GM21423 (cell line): ENCODE measurements around the gene CSNK2B.
A peak's percentile ranks its signal among the peaks of the same experiment; 100 is the strongest.
"Not testable (repeated sequence)": the region's sequence is repeated elsewhere in the genome, so short reads cannot be mapped to it uniquely, and the experiment has no call there.

Source experiments
- ATAC-seq: cut with Tn5 transposase; IDR thresholded peaks from one replicate; pipeline ENCODE4 v1.9.1; 2021; ENCODE audit warnings: mild to moderate bottlenecking, moderate library complexity; ENCODE audit not compliant: unreplicated experiment

Gene CSNK2B

DNA sequence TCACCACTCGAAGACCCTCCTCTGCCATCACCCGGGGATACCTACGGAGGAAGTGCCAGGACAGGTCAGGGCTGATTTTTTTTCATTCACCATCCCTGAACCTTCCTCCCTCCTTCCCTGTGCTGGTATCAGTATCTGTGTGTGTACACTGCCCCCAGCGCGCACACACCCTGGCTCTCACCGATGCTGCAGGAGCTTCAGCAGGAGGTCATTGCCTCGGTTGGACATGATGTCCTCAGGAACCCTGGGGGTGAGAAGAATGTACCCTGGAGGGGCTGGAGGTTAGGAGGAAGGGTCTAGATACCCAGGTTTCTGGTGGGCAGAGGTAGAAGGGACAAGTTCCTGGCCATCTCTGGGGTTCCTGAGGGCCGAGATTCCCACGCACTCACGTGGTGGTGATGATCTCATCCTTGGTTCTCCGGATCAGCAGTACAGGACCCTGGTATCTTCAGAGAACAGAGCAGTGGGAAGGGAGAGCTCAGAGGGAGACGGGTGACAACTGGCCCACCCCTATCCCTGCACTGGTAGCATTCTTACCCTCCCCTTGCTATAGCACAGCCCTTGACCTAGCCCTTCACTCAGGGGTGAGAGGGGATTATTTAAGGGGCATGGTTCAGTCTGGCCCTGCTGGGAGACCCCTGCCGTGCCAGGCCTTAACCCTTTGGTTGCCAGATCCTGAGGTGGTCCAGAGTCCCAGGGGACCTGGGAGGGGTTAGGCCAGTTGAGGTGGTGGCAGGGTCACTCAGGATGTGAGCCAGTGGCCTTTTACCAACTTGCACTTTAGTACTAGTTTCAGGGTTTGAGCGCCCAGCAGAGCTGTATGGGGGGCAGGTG, 22.2 kb downstream of the CSNK2B start:
- no peak for ATAC-seq

DNA sequence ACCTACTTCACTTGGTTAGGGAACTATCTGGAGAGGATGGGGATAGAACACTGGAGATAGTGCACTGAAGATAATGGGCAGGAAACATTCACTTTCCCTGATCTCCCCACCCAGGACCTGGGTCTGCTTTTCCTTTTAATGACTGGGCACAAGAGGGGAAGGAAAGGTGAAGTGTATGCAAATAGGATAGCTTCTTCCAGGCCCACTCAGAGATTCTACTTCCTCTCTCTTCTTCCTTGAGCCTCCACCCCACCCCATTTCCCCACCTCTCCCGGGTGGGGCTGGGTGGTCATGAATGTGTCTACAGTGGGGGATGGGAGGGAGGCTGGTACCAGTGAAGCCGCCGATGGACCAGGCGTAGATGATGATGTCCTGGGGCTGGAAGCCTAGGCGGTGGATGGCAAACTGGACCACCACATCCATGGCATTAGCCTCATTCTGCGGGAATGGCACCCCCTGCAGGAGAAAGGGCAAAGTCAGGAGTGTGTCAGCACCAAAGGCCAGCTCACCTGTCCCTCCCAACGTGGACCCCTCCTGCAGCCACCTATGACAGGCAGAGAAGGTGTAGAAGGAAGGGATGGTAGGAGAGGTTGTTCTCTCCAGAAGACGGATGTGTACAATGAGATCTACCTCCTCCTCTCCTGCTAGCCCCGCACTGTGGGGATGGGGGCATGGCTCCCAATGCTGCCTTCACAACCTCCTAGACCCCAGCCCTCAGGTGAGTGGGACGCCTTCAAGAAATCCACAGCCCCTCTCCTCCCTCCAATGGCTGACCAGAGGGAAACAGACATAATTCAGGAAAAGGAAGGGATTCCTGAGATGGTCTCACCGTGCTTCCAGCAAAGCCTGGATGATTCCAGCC, 23.6 kb downstream of the CSNK2B start:
- no peak for ATAC-seq

DNA sequence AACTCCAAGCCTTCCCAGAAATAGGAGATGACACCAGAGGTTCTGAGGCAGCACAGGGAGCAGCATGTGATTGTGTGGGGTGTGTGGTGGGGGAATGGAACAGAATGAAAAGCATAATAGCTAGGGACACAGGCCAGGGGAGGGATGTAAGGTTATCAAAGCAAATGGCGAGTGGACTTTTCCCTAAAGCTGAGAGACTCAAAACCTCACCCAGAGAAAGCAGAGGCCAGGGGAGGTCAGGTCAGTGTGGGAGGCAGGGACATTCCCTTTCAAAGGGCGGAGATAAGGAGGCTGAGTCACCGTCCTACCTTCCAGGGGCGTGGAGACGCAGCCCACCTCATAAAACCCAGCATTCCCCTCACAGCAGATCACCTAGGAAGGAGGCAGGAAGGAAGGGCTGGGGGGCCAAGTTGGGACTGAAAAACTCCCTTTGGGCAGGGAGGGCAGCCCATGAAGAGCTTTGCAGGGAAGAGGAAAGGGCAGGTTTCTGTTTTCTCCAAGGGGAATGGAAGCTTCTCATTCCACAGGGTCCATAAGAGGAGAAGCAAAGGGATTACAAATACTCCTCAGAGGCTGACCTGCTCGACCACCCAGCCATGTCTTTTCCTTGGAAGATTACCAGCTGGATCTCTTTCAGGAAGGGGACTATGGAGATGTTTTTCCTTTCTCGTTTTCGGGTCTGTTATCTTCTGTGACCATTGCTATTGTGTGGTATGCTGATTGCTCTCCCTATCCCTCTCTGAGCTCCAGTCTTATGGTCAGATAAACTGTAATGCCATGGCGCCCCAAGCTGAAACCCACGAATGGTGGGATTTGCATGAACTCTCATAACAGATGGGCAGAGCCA, 24.6 kb downstream of the CSNK2B start:
- no peak for ATAC-seq

DNA sequence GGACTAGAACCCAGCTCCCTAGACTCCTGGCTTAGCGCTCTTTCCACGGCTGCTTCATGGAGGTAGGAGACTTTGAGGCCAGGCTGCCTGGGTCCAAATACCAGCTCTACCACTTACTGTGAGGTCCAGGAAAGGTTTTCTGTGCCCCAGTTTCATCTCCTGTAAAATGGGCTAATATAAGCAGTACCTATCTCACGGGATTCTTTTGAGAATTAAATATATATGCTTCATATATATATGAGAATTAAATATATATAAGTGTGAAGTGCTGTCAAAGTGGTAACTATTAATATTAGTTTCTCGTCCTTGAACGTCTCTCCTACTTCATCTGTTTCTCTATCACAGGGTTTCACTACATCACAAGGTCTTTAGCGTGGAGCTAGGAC, 25.2 kb downstream of the CSNK2B start:
- ATAC-seq: no peak

DNA sequence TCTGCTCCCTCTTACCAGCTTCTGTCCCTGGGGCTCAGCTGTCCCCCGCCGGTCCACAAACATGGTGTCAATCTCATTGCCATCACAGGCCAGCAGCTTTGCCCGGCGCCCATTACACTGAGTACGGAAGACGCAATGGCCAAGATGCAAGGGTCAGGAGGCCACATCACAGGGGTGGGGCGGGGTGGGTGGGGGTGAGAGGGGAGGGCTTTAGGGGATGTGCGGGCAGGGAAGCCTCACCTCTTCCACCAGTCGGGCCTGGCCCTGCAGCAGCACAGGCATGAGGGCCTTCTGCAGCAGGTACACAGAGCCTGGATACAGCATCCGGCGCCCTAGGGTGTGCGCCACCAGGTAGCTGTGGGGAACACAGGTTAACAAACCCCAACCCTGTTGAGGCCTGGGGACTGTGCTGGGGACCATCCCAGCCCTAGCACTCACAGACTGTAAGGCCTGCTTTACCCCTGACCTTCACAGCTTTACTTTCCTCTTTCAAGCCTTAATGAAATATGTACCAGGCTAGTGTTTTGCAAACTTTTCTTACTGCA, 25.8 kb downstream of the CSNK2B start:
- no peak for ATAC-seq

DNA sequence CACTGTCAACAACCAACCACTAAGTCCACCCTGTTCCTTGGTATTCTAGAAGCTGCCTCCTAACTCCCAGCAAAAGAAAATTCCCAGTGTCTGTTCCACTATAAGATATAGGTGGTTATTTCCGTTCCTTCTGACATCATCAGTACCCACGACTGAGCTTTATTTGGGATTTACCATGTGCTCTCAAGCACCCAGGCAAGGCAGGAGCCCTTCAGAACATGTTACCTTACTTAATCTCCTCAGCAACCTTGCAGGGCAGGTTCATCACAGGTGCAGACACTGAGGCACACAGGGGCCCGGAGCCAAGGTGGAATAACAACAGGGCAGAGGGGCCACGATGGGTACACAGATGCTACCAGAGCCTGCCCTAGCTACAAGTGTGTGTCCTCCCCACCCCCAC, 26.5 kb downstream of the CSNK2B start:
- no peak for ATAC-seq

DNA sequence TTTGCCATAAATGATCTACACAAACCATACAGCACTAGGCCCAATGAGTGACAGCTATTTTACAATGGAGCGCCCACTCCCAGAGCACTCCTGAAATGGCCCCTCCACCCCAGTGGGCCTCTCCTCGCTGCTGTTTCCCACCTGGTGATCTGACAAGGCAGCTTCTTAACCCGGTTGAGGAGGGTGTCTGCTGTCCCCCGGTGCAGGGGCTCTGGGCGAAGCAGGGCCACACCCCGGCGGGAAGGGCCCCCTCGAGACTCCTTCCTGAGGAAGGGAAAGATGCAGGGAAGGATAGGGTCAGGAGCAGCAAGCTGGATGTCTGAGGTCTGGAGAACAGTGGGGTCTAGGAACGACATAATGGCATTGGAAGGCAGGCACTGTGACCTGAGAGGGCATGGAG, 27.0 kb downstream of the CSNK2B start:
- ATAC-seq: no peak

DNA sequence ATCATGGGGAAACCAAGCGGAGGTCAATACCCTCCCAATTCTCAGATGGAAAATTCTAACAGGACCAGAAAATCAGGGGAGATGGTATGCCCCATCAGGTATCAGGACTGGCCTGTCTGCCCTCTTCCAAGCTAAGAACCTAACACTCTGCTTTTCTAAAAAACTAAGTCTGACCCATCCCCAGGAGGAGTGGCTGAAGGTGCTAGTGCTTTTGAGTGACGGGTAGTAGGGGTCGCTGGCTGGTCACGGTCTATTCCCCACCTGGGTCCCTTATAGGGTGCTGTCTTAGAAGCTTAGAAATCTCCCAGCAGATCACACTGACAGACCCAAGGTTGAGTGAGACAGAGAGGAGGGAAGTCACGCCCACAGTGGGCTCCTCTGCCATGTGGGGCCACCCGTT, 27.7 kb downstream of the CSNK2B start:
- no peak for ATAC-seq

DNA sequence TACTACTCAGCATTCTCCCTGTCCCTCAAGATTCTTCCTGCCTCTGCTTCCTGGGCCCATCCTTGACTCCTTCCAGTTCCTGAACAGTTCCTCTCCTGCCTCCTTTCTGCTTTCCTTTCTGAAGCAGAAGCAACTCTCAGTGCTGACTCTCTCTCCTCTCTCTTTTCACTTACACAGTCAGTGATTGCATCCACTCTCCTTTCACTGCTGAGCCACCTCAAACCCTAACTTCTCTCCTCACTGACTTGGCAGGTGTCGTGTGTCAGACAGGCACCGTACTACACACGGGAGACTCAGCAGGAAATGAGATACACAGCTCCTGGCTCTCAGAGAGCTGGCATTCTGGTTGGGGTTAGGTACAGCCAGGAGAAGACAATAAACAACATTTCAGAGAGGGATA, 31.7 kb downstream of the CSNK2B start:
- no peak for ATAC-seq

DNA sequence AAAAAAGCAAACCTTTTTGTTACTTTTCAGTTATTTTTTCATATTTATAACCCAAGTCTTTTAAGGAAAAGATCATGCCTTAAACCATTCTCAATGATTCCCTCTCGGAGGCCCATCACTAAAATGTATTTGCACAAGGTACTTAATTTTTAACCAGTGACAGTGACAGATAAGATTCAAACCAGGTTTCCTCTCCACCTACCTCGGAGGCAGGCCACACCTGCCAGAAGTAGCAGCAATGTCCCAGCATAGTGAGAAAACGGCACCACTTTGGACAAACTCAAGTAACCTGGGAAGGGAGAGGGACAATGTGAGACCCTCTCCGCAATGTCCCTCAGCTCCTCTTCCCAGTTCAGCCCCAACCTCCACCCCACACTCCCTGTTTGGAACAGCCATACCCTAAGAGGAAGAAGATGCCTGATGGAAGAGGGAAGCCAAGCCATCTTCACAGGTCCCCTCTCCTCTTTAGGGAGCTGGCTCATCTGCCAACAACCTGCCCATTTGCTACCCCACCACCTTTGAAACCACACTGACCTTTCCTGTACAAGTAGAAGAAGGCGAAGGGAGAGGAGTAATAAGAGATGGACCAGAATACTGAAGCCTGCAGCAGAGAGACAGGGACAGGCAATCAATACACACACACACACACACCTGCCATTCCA, 35.0 kb downstream of the CSNK2B start:
- no peak for ATAC-seq

DNA sequence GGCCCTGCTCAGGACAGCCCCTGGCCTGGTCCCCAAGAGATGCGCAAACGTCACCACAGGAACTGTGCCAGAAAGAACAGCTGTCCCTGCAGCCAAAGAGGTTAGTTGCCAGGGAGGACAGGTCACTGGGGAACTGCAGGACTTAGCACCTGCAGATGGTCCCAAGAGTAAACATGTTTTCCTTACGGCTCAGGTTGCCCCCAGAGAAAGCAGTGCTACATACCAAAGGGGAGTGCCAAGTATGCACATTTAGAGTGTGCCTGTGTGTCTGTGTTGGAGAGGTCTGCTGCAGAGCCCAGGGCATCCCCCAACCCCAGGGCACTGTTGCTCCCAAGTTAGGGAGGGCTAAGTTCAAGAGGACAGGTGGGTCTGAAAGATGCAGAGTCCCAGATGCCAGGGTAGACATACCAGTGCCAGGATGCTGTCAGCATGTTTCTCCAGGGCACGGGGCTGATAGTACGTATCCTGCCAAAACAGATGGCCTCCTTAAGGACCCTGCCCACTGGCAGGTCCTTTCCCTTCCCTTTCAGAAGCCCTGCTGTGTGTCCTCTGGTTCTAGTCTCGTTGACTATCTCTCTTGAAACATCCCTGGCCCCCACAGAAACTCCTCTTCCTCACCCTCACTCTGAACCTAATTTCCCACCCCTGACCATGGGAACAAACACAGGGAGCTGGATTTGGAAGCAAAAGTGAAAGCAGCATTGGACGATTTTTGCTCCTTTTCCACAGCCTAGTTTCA, 36.0 kb downstream of the CSNK2B start:
- no peak for ATAC-seq

DNA sequence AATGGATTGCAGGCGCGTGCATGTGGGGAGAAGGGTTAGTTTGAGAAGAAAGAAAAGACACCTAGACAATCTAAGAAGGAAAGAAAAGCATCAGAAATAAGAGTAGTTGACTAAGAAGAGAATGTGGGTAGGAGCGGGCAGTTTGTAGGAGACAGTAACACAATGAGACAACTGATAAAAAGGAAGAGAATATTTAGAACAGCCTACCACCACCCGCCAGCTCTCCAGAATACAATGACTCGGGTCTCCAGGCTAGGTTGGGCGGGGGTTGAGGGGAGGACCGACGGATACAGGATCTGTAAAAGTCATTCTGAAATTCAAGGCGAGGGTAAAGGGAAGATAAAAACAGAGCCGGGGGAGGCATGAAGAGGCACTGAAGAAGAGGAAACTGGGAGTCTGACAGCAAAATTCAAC, 36.5 kb downstream of the CSNK2B start:
- ATAC-seq: no peak

DNA sequence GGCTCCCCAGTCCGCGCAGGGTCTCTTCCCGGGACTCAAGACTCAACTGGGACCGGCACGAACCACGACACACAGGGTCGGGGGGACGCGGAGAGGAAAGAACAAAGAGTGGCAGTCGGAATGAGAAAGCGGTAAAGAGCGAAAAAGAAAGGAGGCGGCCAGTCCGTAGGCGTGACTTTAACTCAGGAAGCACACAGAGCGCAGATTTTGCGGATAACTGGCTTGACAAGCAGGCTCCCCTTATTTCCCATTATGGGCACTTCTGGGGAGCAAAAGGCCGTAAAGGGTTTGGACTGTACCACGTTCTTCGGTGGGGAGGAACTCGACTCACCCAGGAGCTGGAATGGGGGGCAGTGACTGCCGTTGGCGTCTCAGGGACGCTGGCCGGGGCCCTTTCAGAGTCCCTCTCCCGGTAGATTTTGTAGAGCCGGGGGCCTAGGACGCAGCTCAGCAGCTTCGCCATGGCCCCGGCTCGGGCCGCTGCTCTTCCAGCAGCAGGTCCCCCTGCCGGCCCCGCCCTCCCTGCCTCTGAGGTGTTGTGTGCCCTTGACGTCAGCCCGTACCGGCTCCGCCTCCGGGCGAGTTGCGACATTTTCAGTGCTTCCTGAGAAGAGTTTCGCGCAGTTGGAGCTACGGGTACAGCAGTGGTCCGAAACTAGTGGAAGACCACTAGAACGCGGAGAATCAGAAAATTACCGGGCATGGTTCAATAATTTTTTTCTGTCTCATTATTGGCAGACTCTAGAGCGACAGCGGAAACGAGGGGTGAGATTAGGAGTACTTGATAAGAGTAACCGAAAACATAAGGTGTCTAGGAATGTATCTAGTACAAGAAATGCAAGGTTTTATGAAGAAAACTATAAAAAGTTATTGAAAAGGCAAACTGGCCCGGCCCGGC, 37.2 kb downstream of the CSNK2B start, which contains the start of gene ABHD16A:
Gene ABHD16A, minus strand, starts transcription at position 506 of the 898 bp plus-strand sequence. Its CDS starts 43 bp downstream, at position 463.
- ATAC-seq: peak; percentile 84

DNA sequence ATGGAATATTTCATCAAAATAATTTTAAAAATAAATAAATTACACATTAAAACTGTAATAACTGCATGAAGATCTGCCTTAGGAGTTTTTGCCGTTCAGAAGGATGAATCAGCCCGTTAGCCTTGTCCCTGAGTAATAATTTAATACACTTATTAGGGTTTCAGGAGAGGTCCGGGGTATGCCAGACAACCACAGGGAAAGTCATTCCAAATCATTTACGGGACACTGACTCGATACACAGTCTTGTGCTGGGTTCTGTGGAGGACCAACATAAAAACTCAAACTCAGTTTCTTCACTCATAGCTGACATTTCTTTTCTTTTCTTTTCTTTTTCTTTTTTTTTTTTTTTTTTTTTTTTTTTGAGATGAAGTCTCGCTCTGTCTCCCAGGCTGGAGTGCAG, 40.1 kb downstream of the CSNK2B start:
- ATAC-seq: no peak

DNA sequence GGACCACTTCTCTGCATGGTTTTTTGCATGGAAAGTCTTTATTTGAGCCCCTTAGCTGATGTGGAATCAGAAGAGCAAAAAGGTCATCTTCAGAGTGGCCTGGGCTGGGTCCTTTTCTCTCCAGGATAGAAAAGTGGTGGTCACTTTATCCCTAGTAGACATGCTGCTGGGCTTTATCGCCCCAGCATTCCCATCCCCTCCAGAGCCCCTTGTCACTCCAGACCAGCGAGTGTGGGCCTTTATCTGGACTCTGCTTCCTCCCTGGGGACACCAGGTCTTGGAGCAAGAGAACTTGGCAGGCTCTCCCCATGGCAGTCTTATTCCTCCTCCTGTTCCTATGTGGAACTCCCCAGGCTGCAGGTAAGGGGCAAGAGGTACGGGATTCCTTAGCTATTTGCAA, 40.7 kb downstream of the CSNK2B start, which contains the start of gene LY6G6F:
Gene LY6G6F, plus strand, starts transcription at position 268 of the 400 bp plus-strand sequence. Its CDS starts 41 bp downstream, at position 309.
- no peak for ATAC-seq

DNA sequence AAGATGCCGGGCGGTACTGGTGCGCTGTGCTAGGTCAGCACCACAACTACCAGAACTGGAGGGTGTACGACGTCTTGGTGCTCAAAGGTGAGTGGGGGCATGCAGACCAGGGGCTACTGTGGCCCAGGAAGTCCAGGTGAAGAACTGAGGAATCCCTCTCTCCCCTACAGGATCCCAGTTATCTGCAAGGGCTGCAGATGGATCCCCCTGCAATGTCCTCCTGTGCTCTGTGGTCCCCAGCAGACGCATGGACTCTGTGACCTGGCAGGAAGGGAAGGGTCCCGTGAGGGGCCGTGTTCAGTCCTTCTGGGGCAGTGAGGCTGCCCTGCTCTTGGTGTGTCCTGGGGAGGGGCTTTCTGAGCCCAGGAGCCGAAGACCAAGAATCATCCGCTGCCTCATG, 41.8 kb downstream of the CSNK2B start:
- ATAC-seq: no peak

DNA sequence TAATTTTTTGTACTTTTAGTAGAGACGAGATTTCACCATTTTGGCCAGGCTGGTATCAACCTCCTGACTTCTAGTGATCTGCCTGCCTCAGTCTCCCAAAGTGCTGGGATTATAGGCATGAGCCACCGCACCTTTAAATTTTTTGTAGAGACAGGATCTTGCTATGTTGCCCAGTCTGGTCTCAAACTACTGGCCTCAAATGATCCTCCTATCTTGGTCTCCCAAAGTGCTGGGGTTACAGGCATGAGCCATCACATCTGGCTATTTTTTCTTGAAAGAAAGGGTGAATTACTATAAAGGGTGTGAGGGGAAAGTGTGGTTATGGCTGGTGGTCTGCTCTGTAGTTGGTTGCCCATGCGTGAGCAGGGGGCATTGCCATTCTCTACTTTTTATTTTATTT, 42.3 kb downstream of the CSNK2B start:
- no peak for ATAC-seq

DNA sequence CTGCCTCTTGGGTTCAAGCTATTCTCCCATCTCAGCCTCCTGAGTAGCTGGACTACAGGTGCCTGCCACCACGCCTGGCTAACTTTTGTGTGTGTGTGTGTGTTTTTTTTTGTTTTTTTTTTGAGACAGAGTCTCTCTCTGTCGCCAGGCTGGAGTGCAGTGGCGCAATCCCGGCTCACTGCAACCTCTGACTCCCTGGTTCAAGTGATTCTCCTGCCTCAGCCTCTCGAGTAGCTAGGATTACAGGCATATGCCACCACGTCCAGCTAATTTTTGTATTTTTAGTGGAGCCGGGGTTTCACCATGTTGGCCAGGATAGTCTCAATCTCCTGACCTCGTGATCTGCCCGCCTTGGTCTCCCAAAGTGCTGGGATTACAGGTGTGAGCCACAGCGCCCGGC, 43.3 kb downstream of the CSNK2B start:
- not testable (repeated sequence) for ATAC-seq
